Uterus (tissue), 2 donors: ENCODE results near the gene LYSMD1.

ENCODE experiments used
- POLR2A ChIP-seq, 2 donors: fragments of 450-650 bp; IDR thresholded peaks; one replicate each; pipeline ENCODE4 v1.6.1; 2016; ENCODE audit warnings: antibody characterized with exemption in 2 of 2, mild to moderate bottlenecking in 1 of 2, moderate library complexity in 1 of 2
- TF ChIP-seq, protein P1 (sequence below), 4 experiments: fragments of 200-600 bp in 2 of 4; fragments of 450-650 bp in 2 of 4; sonication (generic) in 2 of 4; IDR thresholded peaks; one replicate each; pipeline ENCODE4 v1.5.1; 2016 to 2019; ENCODE audit warnings: antibody characterized with exemption in 4 of 4, mild to moderate bottlenecking in 2 of 4, moderate library complexity in 1 of 4

DNA sequence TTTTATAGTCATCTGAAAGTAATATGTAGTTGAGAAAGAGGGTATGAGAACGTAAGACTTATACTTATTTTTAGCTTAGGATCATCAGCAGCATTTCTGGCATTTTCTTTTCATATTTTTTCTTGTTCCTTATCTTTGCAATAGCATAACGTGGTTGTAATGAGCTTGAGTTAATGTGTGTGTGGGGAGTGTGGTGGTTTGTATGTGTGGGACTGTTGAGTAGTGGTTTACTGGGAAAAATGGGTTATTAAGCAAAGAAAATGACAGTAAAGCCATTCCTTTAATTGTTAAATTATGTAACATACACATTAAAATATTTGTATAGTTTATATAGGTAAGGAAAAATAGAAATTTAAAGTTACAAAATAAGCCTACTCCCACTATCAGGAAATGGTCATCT is 47.9 kb upstream of the LYSMD1 start:
- TF ChIP-seq, protein P1, sequence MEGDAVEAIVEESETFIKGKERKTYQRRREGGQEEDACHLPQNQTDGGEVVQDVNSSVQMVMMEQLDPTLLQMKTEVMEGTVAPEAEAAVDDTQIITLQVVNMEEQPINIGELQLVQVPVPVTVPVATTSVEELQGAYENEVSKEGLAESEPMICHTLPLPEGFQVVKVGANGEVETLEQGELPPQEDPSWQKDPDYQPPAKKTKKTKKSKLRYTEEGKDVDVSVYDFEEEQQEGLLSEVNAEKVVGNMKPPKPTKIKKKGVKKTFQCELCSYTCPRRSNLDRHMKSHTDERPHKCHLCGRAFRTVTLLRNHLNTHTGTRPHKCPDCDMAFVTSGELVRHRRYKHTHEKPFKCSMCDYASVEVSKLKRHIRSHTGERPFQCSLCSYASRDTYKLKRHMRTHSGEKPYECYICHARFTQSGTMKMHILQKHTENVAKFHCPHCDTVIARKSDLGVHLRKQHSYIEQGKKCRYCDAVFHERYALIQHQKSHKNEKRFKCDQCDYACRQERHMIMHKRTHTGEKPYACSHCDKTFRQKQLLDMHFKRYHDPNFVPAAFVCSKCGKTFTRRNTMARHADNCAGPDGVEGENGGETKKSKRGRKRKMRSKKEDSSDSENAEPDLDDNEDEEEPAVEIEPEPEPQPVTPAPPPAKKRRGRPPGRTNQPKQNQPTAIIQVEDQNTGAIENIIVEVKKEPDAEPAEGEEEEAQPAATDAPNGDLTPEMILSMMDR (IDR thresholded peaks at IDR 0.05): no peak
- TF ChIP-seq POLR2A (IDR thresholded peaks at IDR 0.05): no peak
